AG09319 (cell line): ENCODE results near the gene REEP1.
"Not testable (repeated sequence)": the region's sequence is repeated elsewhere in the genome, so short reads cannot be mapped to it uniquely, and the experiment has no call there.

Experiments
- DNase-seq: peaks from one replicate; pipeline ENCODE4 v3.0.0-alpha.2; 2010; ENCODE audit warnings: low read depth; ENCODE audit errors: extremely low read depth
- CTCF ChIP-seq: IDR thresholded peaks from 2 replicates; pipeline ENCODE4 v1.5.1; 2011; ENCODE audit warnings: low read depth, mild to moderate bottlenecking, inconsistent platforms, low read length, moderate library complexity

Gene REEP1

DNA sequence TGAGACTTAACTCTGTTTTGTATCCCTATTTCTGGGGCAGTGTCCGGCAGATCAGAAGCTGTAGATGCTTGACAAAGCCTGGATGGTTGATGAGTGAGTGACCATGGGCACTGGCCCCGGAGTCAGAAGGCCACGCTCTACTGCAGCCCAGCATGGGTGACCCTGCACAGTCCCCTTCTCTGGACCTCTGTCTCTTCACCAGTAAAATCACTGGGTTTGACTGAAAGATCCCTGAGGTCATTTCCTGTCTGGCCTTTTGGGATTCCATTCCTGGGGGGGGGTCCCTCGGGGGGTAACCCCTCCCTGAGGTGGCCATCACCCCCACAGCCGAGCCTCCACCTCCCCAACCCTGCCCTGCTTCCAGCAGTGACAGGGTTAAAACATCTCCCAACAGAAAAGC is 106.5 kb downstream of the REEP1 start:
- no peak for TF ChIP-seq CTCF
- DNase-seq, result no peak

DNA sequence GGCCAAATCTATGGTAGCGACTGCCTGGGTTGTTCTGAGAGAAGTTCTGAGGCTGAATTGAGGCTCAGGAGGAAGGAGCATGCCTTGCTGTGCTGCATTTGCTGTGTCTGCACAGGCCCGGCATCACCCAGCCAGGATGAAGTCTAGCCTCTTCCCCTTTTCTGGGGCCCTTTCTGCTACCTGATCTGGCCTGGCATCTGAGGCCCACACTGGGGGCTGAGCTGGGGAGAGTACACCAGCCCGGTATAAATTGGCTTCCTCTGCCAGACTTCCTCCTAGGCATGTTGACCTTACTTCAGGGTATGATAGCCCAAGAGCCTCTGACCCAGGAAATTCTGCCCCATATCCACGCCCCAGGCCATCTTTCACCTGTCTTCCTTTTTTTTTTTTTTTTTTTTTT is 108.2 kb downstream of the REEP1 start:
- DNase-seq, result no peak
- no peak for TF ChIP-seq CTCF

- not testable (repeated sequence) for DNase-seq
These were observed 108.9 kb downstream of the REEP1 start for GRCh38 chr2:86228574-86228973.

GRCh38 chr2:86227685-86228084 is 109.7 kb downstream of the REEP1 start:
- DNase-seq, result no peak
- no peak for TF ChIP-seq CTCF

GRCh38 chr2:86226636-86227520 is 110.5 kb downstream of the REEP1 start:
- DNase-seq, result no peak
- no peak for TF ChIP-seq CTCF

DNA sequence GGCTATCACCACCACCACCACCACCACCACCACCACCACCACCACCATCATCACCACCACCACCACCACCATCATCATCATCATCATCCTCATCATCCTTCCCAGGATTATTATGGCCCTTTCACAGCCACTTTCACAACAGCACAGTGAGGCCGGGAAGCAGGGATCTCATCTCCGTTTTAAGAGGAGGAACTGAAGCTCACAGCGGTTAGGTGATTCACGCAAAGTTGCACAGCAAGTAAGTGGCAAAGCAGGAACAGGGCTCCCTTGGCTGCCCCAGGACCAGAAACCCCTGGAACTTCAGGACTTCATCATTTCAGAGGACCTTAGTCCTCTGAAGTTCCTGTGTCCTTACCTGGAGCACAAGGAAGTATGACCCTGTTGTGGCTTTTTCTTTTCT is 111.4 kb downstream of the REEP1 start:
- TF ChIP-seq CTCF, result no peak
- DNase-seq, result no peak

- no peak for DNase-seq
- TF ChIP-seq CTCF, result no peak
These were observed 111.8 kb downstream of the REEP1 start for GRCh38 chr2:86225581-86225980.
